SK-N-SH (cell line): Measurements from ENCODE around the gene YBX2. TPM values are rescaled to one million over a fixed set of nuclear protein-coding genes. Genes with fewer than 3 reads are reported as not detected.

ENCODE experiments used
- CTCF ChIA-PET: fragments of 300-600, 350-600 bp; formaldehyde crosslinking; extraction: SDS; loops from one replicate; lab custom pipeline; 2021; lab: Yijun Ruan, JAX
- POLR2A ChIA-PET: fragments of 350-600 bp; sonication (Branson Sonifier 250); formaldehyde crosslinking; extraction: SDS; loops from one replicate; lab custom pipeline; 2020; ENCODE audit warnings: antibody characterized with exemption, inconsistent platforms; lab: Yijun Ruan, JAX
- DNase-seq: peaks from one replicate; pipeline ENCODE4 v3.0.0; 2012
- H2AFZ ChIP-seq: fragments of 200-600 bp; sonication (generic); 2 replicates; pipeline ENCODE4 v1.8.1; 2016; ENCODE audit warnings: antibody characterized with exemption, mild to moderate bottlenecking, low read depth
- H3F3A ChIP-seq: fragments of 200-600 bp; sonication (generic); replicated peaks from 2 replicates; pipeline ENCODE3; 2016; ENCODE audit warnings: antibody characterized with exemption, mild to moderate bottlenecking; ENCODE audit not compliant: insufficient read depth
- H3K27ac ChIP-seq, 2 experiments: fragments of 200-500 bp in 1 of 2; fragments of 200-600 bp in 1 of 2; sonication (Bioruptor generic) in 1 of 2; sonication (generic), shearing (Covaris generic) in 1 of 2; 2 replicates each; pipeline versions ENCODE4 v1.5.1 to v1.6.1; 2014 to 2016; ENCODE audit warnings: low read depth in 2 of 2, inconsistent platforms in 1 of 2, low read length in 1 of 2, mild to moderate bottlenecking in 1 of 2, mixed read lengths in 1 of 2
- H3K27me3 ChIP-seq: fragments of 200-600 bp; sonication (generic), shearing (Covaris generic); 2 replicates; pipeline ENCODE4 v1.6.1; 2016; ENCODE audit warnings: mixed run types; ENCODE audit not compliant: insufficient read depth
- H3K36me3 ChIP-seq, 2 experiments: fragments of 200-500 bp in 1 of 2; fragments of 200-600 bp in 1 of 2; sonication (Bioruptor generic) in 1 of 2; sonication (generic) in 1 of 2; replicated peaks in 1 of 2; 2 replicates each; pipeline versions ENCODE3 to v1.5.1; 2014 to 2016; ENCODE audit warnings: low read length in 1 of 2, mild to moderate bottlenecking in 1 of 2; ENCODE audit not compliant: insufficient read depth in 2 of 2, control insufficient read depth in 1 of 2
- H3K4me1 ChIP-seq, 2 experiments: fragments of 200-500 bp in 1 of 2; fragments of 200-600 bp in 1 of 2; sonication (Bioruptor generic) in 1 of 2; sonication (generic), shearing (Covaris generic) in 1 of 2; 2 replicates each; pipeline versions ENCODE4 v1.5.1 to v1.6.1; 2014 to 2016; ENCODE audit warnings: low read depth in 1 of 2, low read length in 1 of 2, mixed run types in 1 of 2; ENCODE audit not compliant: insufficient read depth in 2 of 2, control insufficient read depth in 1 of 2
- H3K4me2 ChIP-seq: fragments of 200-600 bp; sonication (generic), shearing (Covaris generic); 2 replicates; pipeline ENCODE4 v1.6.1; 2017; ENCODE audit warnings: mixed run types
- H3K4me3 ChIP-seq, 2 experiments: fragments of 200-500 bp in 1 of 2; fragments of 200-600 bp in 1 of 2; sonication (Bioruptor generic) in 1 of 2; sonication (generic), shearing (Covaris generic) in 1 of 2; 2 replicates each; pipeline versions ENCODE4 v1.5.1 to v1.8.1; 2014 to 2016; ENCODE audit warnings: low read depth in 2 of 2, inconsistent platforms in 1 of 2, low read length in 1 of 2, mild to moderate bottlenecking in 1 of 2, mixed read lengths in 1 of 2, moderate library complexity in 1 of 2
- H3K79me2 ChIP-seq: fragments of 200-600 bp; sonication (generic); 2 replicates; pipeline ENCODE4 v1.8.1; 2017; ENCODE audit warnings: mild to moderate bottlenecking; ENCODE audit not compliant: insufficient read depth
- H3K9ac ChIP-seq: fragments of 200-600 bp; sonication (generic); 2 replicates; pipeline ENCODE4 v1.6.1; 2017; ENCODE audit warnings: mixed run types
- H3K9me2 ChIP-seq: fragments of 200-600 bp; sonication (generic); 2 replicates; pipeline ENCODE4 v1.6.1; 2017; ENCODE audit warnings: mixed run types
- H3K9me3 ChIP-seq: fragments of 200-600 bp; sonication (generic); 2 replicates; pipeline ENCODE4 v1.6.1; 2017; ENCODE audit warnings: mixed run types, mild to moderate bottlenecking, moderate library complexity
- H4K20me1 ChIP-seq: fragments of 200-600 bp; sonication (generic); 2 replicates; pipeline ENCODE4 v1.6.1; 2017; ENCODE audit warnings: mild to moderate bottlenecking, mixed run types; ENCODE audit not compliant: insufficient read depth
- EP300 ChIP-seq, 2 experiments: IDR thresholded peaks; 2 replicates each; pipeline versions ENCODE4 v1.4.0 to v1.6.1; 2012; ENCODE audit warnings: borderline replicate concordance in 1 of 2, low read depth in 1 of 2, low read length in 1 of 2
- FOSL2 ChIP-seq: IDR thresholded peaks from 2 replicates; pipeline ENCODE4 v1.4.0; 2012; ENCODE audit warnings: low read depth, mild to moderate bottlenecking, moderate library complexity, borderline replicate concordance
- GABPA ChIP-seq: IDR thresholded peaks from 2 replicates; pipeline ENCODE4 v1.4.0; 2012; ENCODE audit warnings: low read depth, mild to moderate bottlenecking
- GATA2 ChIP-seq: sonication (generic); formaldehyde crosslinking; IDR thresholded peaks from 2 replicates; pipeline ENCODE4 v1.5.0; 2020; ENCODE audit warnings: mild to moderate bottlenecking, missing genetic modification reagents
- MAX ChIP-seq: IDR thresholded peaks from 2 replicates; pipeline ENCODE4 v1.4.0; 2012; ENCODE audit warnings: low read depth
- MEF2A ChIP-seq: IDR thresholded peaks from 2 replicates; pipeline ENCODE4 v1.4.0; 2012; ENCODE audit warnings: low read depth, borderline replicate concordance
- NRF1 ChIP-seq: IDR thresholded peaks from 2 replicates; pipeline ENCODE4 v1.6.1; 2012; ENCODE audit warnings: low read depth, mild to moderate bottlenecking, low read length
- RFX5 ChIP-seq: IDR thresholded peaks from 2 replicates; pipeline ENCODE4 v1.6.1; 2012; ENCODE audit warnings: mild to moderate bottlenecking, improper control_type of control experiment, low read length
- RXRA ChIP-seq: IDR thresholded peaks from 2 replicates; pipeline ENCODE4 v1.4.0; 2012; ENCODE audit warnings: low read depth, mild to moderate bottlenecking, borderline replicate concordance
- SMC3 ChIP-seq: IDR thresholded peaks from 2 replicates; pipeline ENCODE4 v1.6.1; 2012; ENCODE audit warnings: low read depth, low read length, improper control_type of control experiment
- TCF12 ChIP-seq: IDR thresholded peaks from 2 replicates; pipeline ENCODE4 v1.4.0; 2012
- WGBS: methylation state at CpG from one replicate; pipeline ENCODE4 v1.1.6; 2017; ENCODE audit warnings: low lambda C conversion rate; 5-methylcytosine and 5-hydroxymethylcytosine counted together
- polyA plus RNA-seq, 3 experiments: library from polyadenylated mRNA; depleted of rRNA; stranded (reverse); fragments of >200 nt; gene quantifications; 2 replicates each; pipeline ENCODE4 v1.2.3, GENCODE V29; 2012
- TF ChIP-seq, protein P1 (sequence below): IDR thresholded peaks from 2 replicates; pipeline ENCODE4 v1.4.0; 2012; ENCODE audit warnings: low read depth, borderline replicate concordance
- TF ChIP-seq, protein P2 (sequence below): fragments of 150-350 bp; IDR thresholded peaks from 2 replicates; pipeline ENCODE4 v1.6.1; 2017; ENCODE audit warnings: antibody characterized with exemption, low read length, low read depth, borderline replicate concordance

Gene YBX2
- polyA plus RNA-seq, 1 of the 3 experiments (the other 2 are of a cell fraction), result 0.54 TPM

DNA sequence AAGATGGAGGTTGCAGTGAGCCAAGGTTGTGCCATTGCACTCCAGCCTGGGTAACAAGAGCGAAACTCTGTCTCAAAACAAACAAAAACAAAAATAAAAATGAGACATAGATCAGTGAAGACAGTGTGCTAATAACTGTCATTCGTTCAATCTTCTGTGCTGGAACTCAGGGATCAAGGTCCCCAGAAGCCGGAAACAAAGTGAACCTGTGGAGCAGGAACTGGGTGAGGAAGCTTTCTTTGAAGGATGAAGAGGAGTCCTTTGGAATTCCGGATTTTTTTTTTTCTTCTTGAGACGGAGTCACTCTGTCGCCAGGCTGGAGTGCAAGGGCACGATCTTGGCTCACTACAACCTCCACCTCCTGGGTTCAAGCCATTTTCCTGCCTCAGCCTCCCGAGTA, 15.0 kb downstream of the YBX2 start:
- DNase-seq, result no peak
- H3K9me3 ChIP-seq, result no peaks in the 10 kb centered on the region
- H3K9me2 ChIP-seq, result no peaks in the 10 kb centered on the region
- H3K9ac ChIP-seq, result no peak overlapping the region
- H3K27ac ChIP-seq, result no peak overlapping the region
- WGBS, result 73% methylated on average over 8 of the region's 8 CpGs
- no peaks in the 10 kb centered on the region for H3K79me2 ChIP-seq
- no peak overlapping the region for H2AFZ ChIP-seq
- H3K36me3 ChIP-seq, result no peaks in the 10 kb centered on the region
- ChIA-PET POLR2A (no interaction called here), CTCF (interaction anchor here (1.1 to 8.8 kb wide), 4 partner anchors 19 to 65 kb away, joined by 3 to 169 read pairs (median 4); no protein-coding TSS in a partner anchor)
- peaks cover 6 to 18% of the 10 kb centered on the region in 2 experiments; a peak in 2 of 4 replicates for H3K4me1 ChIP-seq
- no peak overlapping the region for H3K4me2 ChIP-seq
- no peaks in the 10 kb centered on the region for H3K27me3 ChIP-seq
- peaks cover 15% of the 10 kb centered on the region for H3F3A ChIP-seq
- H3K4me3 ChIP-seq, result no peak overlapping the region
- TF ChIP-seq RFX5 (no peak), GATA2 (CRISPR knock-in tag) (no peak), SMC3 (no peak)
- TF ChIP-seq, protein P1, sequence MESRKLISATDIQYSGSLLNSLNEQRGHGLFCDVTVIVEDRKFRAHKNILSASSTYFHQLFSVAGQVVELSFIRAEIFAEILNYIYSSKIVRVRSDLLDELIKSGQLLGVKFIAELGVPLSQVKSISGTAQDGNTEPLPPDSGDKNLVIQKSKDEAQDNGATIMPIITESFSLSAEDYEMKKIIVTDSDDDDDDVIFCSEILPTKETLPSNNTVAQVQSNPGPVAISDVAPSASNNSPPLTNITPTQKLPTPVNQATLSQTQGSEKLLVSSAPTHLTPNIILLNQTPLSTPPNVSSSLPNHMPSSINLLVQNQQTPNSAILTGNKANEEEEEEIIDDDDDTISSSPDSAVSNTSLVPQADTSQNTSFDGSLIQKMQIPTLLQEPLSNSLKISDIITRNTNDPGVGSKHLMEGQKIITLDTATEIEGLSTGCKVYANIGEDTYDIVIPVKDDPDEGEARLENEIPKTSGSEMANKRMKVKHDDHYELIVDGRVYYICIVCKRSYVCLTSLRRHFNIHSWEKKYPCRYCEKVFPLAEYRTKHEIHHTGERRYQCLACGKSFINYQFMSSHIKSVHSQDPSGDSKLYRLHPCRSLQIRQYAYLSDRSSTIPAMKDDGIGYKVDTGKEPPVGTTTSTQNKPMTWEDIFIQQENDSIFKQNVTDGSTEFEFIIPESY, result no peak
- H4K20me1 ChIP-seq, result no peaks in the 10 kb centered on the region

DNA sequence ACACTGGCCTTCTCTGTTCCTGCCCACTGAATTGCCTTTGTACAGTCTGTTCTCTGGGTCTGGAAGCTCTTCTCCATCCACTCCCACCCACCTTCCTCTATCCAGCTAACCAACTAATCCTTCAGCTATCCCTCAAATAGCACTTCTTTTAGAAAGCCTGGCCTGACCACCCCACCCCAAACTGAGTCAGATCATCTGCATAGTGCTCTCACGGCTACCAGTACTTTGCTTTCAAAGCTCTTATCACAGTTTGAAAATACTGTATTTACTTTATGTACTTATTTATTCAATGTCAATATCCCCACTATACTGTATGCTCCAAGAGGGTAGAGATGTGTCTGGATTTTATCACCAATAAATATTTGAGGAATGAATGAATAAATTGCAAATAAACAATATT, 27.7 kb downstream of the YBX2 start:
- Histone ChIP-seq H2AFZ (no peak overlapping the region), H3K4me3 (no peak overlapping the region), H3K79me2 (no peaks in the 10 kb centered on the region), H3K27me3 (no peaks in the 10 kb centered on the region), H3K36me3 (no peaks in the 10 kb centered on the region), H3K9me3 (no peaks in the 10 kb centered on the region), H3K4me1 (peaks cover 0 to 6% of the 10 kb centered on the region in 2 experiments; a peak in 2 of 4 replicates), H3K4me2 (no peak overlapping the region), H3K9ac (no peak overlapping the region), H3K9me2 (no peaks in the 10 kb centered on the region), H4K20me1 (no peaks in the 10 kb centered on the region), H3F3A (peaks cover 21% of the 10 kb centered on the region), H3K27ac (peak overlapping the region in 1 of 2 experiments; percentile 46; a peak in 1 of 4 replicates)
- 62% methylated on average over 1 of the region's 1 CpG for WGBS
- ChIA-PET POLR2A (no interaction called here), CTCF (interaction anchor here (1.2 to 2.0 kb wide), 4 partner anchors 15 to 89 kb away, joined by 4 to 12 read pairs (median 5); partner anchors contain the start of gene SLC2A4)
- TF ChIP-seq TCF12, result no peak
- no peak for TF ChIP-seq MEF2A
- no peak for TF ChIP-seq MAX
- TF ChIP-seq NRF1, result no peak
- no peak for TF ChIP-seq GABPA
- TF ChIP-seq FOSL2, result no peak
- TF ChIP-seq, protein P2, sequence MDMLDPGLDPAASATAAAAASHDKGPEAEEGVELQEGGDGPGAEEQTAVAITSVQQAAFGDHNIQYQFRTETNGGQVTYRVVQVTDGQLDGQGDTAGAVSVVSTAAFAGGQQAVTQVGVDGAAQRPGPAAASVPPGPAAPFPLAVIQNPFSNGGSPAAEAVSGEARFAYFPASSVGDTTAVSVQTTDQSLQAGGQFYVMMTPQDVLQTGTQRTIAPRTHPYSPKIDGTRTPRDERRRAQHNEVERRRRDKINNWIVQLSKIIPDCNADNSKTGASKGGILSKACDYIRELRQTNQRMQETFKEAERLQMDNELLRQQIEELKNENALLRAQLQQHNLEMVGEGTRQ, result no peak
- TF ChIP-seq EP300 (IDR thresholded peaks at IDR 0.05; ENCODE audit: borderline replicate concordance in 1 of 2, low read depth in 1 of 2, low read length in 1 of 2), result no peak
- TF ChIP-seq RXRA, result no peak
- no peak for DNase-seq
